NCI-H82 (cell line): ENCODE data around the gene PHACTR1.
A peak's percentile ranks its signal among the peaks of the same experiment; 100 is the strongest.

Source experiments
- DNase-seq: peaks from one replicate; lab custom pipeline; 2025; lab: John Stamatoyannopoulos, UW

Gene PHACTR1

GRCh38 chr6:12992770-12993169, 276.2 kb downstream of the PHACTR1 start:
- DNase-seq = no peak

- no peak for DNase-seq
These were observed 276.8 kb downstream of the PHACTR1 start for GRCh38 chr6:12993283-12993898.

GRCh38 chr6:12995419-12995818, 278.9 kb downstream of the PHACTR1 start:
- DNase-seq = no peak

- DNase-seq = no peak
These were observed 284.0 kb downstream of the PHACTR1 start for GRCh38 chr6:13000537-13000936.

- DNase-seq = no peak
These were observed 285.4 kb downstream of the PHACTR1 start for GRCh38 chr6:13001927-13002326.

GRCh38 chr6:13004601-13005000, 288.0 kb downstream of the PHACTR1 start:
- DNase-seq = no peak

- peak; percentile 87 for DNase-seq
These were observed 289.4 kb downstream of the PHACTR1 start for GRCh38 chr6:13005994-13006393.

GRCh38 chr6:13006578-13007300, 290.2 kb downstream of the PHACTR1 start:
- DNase-seq = no peak

GRCh38 chr6:13007744-13008143, 291.2 kb downstream of the PHACTR1 start:
- no peak for DNase-seq

- DNase-seq = peak; percentile 66
These were observed 292.5 kb downstream of the PHACTR1 start for GRCh38 chr6:13009031-13009430.

GRCh38 chr6:13009461-13009860, 292.9 kb downstream of the PHACTR1 start:
- no peak for DNase-seq

GRCh38 chr6:13011612-13012146, 295.1 kb downstream of the PHACTR1 start:
- DNase-seq = no peak

GRCh38 chr6:13012296-13012695, 295.7 kb downstream of the PHACTR1 start:
- DNase-seq = no peak

- DNase-seq = peak; percentile 30
These were observed 296.6 kb downstream of the PHACTR1 start for GRCh38 chr6:13012977-13013680.

GRCh38 chr6:13013681-13014503, 297.3 kb downstream of the PHACTR1 start:
- DNase-seq = no peak

GRCh38 chr6:13014504-13015378, 298.2 kb downstream of the PHACTR1 start:
- peak; percentile 29 for DNase-seq

- no peak for DNase-seq
These were observed 298.8 kb downstream of the PHACTR1 start for GRCh38 chr6:13015379-13015681.

- no peak for DNase-seq
These were observed 308.0 kb downstream of the PHACTR1 start for GRCh38 chr6:13024616-13025015.

GRCh38 chr6:13025893-13026499, 309.4 kb downstream of the PHACTR1 start:
- DNase-seq = peak; percentile 46

GRCh38 chr6:13026557-13026956, 310.0 kb downstream of the PHACTR1 start:
- peak; percentile 83 for DNase-seq

- DNase-seq = no peak
These were observed 310.6 kb downstream of the PHACTR1 start for GRCh38 chr6:13027207-13027606.
